ENCODE results near the gene DAPL1.

The DAPL1 gene

GRCh38 chr2:158799181-158799580 is 4.1 kb downstream of the DAPL1 start:
- H3K4me3 Mint-ChIP-seq, result no peak overlapping the region
- H3K9me3 Mint-ChIP-seq, result no peaks in the 10 kb centered on the region
- H3K27ac Mint-ChIP-seq, result no peak overlapping the region
- H3K36me3 Mint-ChIP-seq, result no peaks in the 10 kb centered on the region
- peaks cover 17% of the 10 kb centered on the region for H3K27me3 Mint-ChIP-seq
- H3K4me1 Mint-ChIP-seq, result peaks cover 9% of the 10 kb centered on the region

GRCh38 chr2:158803506-158803905 is 8.4 kb downstream of the DAPL1 start:
- no peaks in the 10 kb centered on the region for H3K36me3 Mint-ChIP-seq

GRCh38 chr2:158805255-158805654 is 10.1 kb downstream of the DAPL1 start:
- H3K9me3 Mint-ChIP-seq, result no peaks in the 10 kb centered on the region
- peaks cover 2% of the 10 kb centered on the region for H3K27me3 Mint-ChIP-seq
- H3K27ac Mint-ChIP-seq, result no peak overlapping the region
- H3K36me3 Mint-ChIP-seq, result no peaks in the 10 kb centered on the region
- H3K4me3 Mint-ChIP-seq, result no peak overlapping the region
- no peaks in the 10 kb centered on the region for H3K4me1 Mint-ChIP-seq

More at GRCh38 chr2:158803506-158803905, 8.4 kb downstream of the DAPL1 start:
- no peaks in the 10 kb centered on the region for H3K9me3 Mint-ChIP-seq
- H3K27me3 Mint-ChIP-seq, result peaks cover 6% of the 10 kb centered on the region
- no peaks in the 10 kb centered on the region for H3K4me1 Mint-ChIP-seq
- no peak overlapping the region for H3K27ac Mint-ChIP-seq
- no peak overlapping the region for H3K4me3 Mint-ChIP-seq

GRCh38 chr2:158805936-158806335 is 10.8 kb downstream of the DAPL1 start:
- no peaks in the 10 kb centered on the region for H3K9me3 Mint-ChIP-seq
- H3K36me3 Mint-ChIP-seq, result no peaks in the 10 kb centered on the region
- no peaks in the 10 kb centered on the region for H3K4me1 Mint-ChIP-seq
- no peak overlapping the region for H3K4me3 Mint-ChIP-seq
- H3K27me3 Mint-ChIP-seq, result peaks cover 2% of the 10 kb centered on the region
- H3K27ac Mint-ChIP-seq, result no peak overlapping the region

GRCh38 chr2:158806941-158807340 is 11.8 kb downstream of the DAPL1 start:
- Mint-ChIP-seq H3K27ac (no peak overlapping the region), H3K36me3 (no peaks in the 10 kb centered on the region)

GRCh38 chr2:158808426-158808825 is 13.3 kb downstream of the DAPL1 start:
- H3K27me3 Mint-ChIP-seq, result peaks cover 9% of the 10 kb centered on the region
- H3K27ac Mint-ChIP-seq, result no peak overlapping the region
- no peaks in the 10 kb centered on the region for H3K36me3 Mint-ChIP-seq
- H3K4me3 Mint-ChIP-seq, result no peak overlapping the region
- no peaks in the 10 kb centered on the region for H3K9me3 Mint-ChIP-seq
- no peaks in the 10 kb centered on the region for H3K4me1 Mint-ChIP-seq

More at GRCh38 chr2:158806941-158807340, 11.8 kb downstream of the DAPL1 start:
- H3K9me3 Mint-ChIP-seq, result no peaks in the 10 kb centered on the region
- peaks cover 6% of the 10 kb centered on the region for H3K27me3 Mint-ChIP-seq
- H3K4me3 Mint-ChIP-seq, result no peak overlapping the region
- no peaks in the 10 kb centered on the region for H3K4me1 Mint-ChIP-seq

GRCh38 chr2:158809816-158810215 is 14.7 kb downstream of the DAPL1 start:
- Mint-ChIP-seq H3K27ac (no peak overlapping the region), H3K27me3 (peaks cover 11% of the 10 kb centered on the region), H3K9me3 (no peaks in the 10 kb centered on the region), H3K36me3 (no peaks in the 10 kb centered on the region), H3K4me3 (no peak overlapping the region), H3K4me1 (no peaks in the 10 kb centered on the region)

GRCh38 chr2:158810731-158811460 is 15.8 kb downstream of the DAPL1 start:
- peaks cover 12% of the 10 kb centered on the region for H3K27me3 Mint-ChIP-seq
- H3K9me3 Mint-ChIP-seq, result no peaks in the 10 kb centered on the region
- H3K36me3 Mint-ChIP-seq, result no peaks in the 10 kb centered on the region
- no peak overlapping the region for H3K27ac Mint-ChIP-seq
- no peak overlapping the region for H3K4me3 Mint-ChIP-seq
- H3K4me1 Mint-ChIP-seq, result no peaks in the 10 kb centered on the region

- Mint-ChIP-seq H3K27me3 (peaks cover 12% of the 10 kb centered on the region), H3K36me3 (no peaks in the 10 kb centered on the region), H3K9me3 (no peaks in the 10 kb centered on the region), H3K27ac (no peak overlapping the region), H3K4me3 (no peak overlapping the region), H3K4me1 (no peaks in the 10 kb centered on the region)
Measured at GRCh38 chr2:158815166-158815565, 20.0 kb downstream of the DAPL1 start.

GRCh38 chr2:158815658-158816057 is 20.5 kb downstream of the DAPL1 start:
- Mint-ChIP-seq H3K9me3 (no peaks in the 10 kb centered on the region), H3K27me3 (peaks cover 12% of the 10 kb centered on the region), H3K27ac (no peak overlapping the region), H3K36me3 (no peaks in the 10 kb centered on the region), H3K4me3 (no peak overlapping the region), H3K4me1 (no peaks in the 10 kb centered on the region)

GRCh38 chr2:158817588-158817987 is 22.5 kb downstream of the DAPL1 start:
- H3K27me3 Mint-ChIP-seq, result peaks cover 6% of the 10 kb centered on the region
- H3K27ac Mint-ChIP-seq, result no peak overlapping the region
- no peaks in the 10 kb centered on the region for H3K4me1 Mint-ChIP-seq
- H3K4me3 Mint-ChIP-seq, result no peak overlapping the region
- H3K36me3 Mint-ChIP-seq, result no peaks in the 10 kb centered on the region
- no peaks in the 10 kb centered on the region for H3K9me3 Mint-ChIP-seq

GRCh38 chr2:158818511-158818910 is 23.4 kb downstream of the DAPL1 start:
- Mint-ChIP-seq H3K9me3 (no peaks in the 10 kb centered on the region), H3K4me1 (no peaks in the 10 kb centered on the region), H3K4me3 (no peak overlapping the region), H3K27ac (no peak overlapping the region), H3K27me3 (peaks cover 6% of the 10 kb centered on the region), H3K36me3 (no peaks in the 10 kb centered on the region)

- no peak overlapping the region for H3K4me3 Mint-ChIP-seq
- no peaks in the 10 kb centered on the region for H3K36me3 Mint-ChIP-seq
Measured at GRCh38 chr2:158822193-158822592, 27.1 kb downstream of the DAPL1 start.

GRCh38 chr2:158823486-158824237 is 28.5 kb downstream of the DAPL1 start:
- Mint-ChIP-seq H3K4me3 (no peak overlapping the region), H3K36me3 (no peaks in the 10 kb centered on the region), H3K27ac (no peak overlapping the region), H3K27me3 (peaks cover 2% of the 10 kb centered on the region), H3K9me3 (no peaks in the 10 kb centered on the region), H3K4me1 (no peaks in the 10 kb centered on the region)

More at GRCh38 chr2:158822193-158822592, 27.1 kb downstream of the DAPL1 start:
- Mint-ChIP-seq H3K9me3 (no peaks in the 10 kb centered on the region), H3K27ac (no peak overlapping the region), H3K27me3 (peaks cover 2% of the 10 kb centered on the region), H3K4me1 (no peaks in the 10 kb centered on the region)

- no peak overlapping the region for H3K27ac Mint-ChIP-seq
- no peaks in the 10 kb centered on the region for H3K36me3 Mint-ChIP-seq
- no peaks in the 10 kb centered on the region for H3K9me3 Mint-ChIP-seq
- H3K4me1 Mint-ChIP-seq, result no peaks in the 10 kb centered on the region
- no peak overlapping the region for H3K4me3 Mint-ChIP-seq
- H3K27me3 Mint-ChIP-seq, result peaks cover 2% of the 10 kb centered on the region
Measured at GRCh38 chr2:158825021-158825420, 29.9 kb downstream of the DAPL1 start.

GRCh38 chr2:158826965-158827364 is 31.8 kb downstream of the DAPL1 start:
- H3K4me3 Mint-ChIP-seq, result no peak overlapping the region
- no peaks in the 10 kb centered on the region for H3K4me1 Mint-ChIP-seq
- no peaks in the 10 kb centered on the region for H3K36me3 Mint-ChIP-seq
- peaks cover 2% of the 10 kb centered on the region for H3K27me3 Mint-ChIP-seq
- no peak overlapping the region for H3K27ac Mint-ChIP-seq
- H3K9me3 Mint-ChIP-seq, result no peaks in the 10 kb centered on the region

All from activated naive CD4-positive, alpha-beta T cell treated with anti-CD3 and anti-CD28 coated beads, Interleukin-2, amount 50 U/mL, for 24 hours (primary cell).